NCI-H146 (cell line): ENCODE data around the gene GABPB1.
"Not testable (repeated sequence)": the region's sequence is repeated elsewhere in the genome, so short reads cannot be mapped to it uniquely, and the experiment has no call there.

Experiments used
- DNase-seq: peaks from one replicate; lab custom pipeline; 2025; lab: John Stamatoyannopoulos, UW

GABPB1 gene

GRCh38 chr15:50354838-50355618, at the start of gene GABPB1:
Gene GABPB1 (minus strand): TSS chr15:50355198. CDS start chr15:50309798, 45,400 bp downstream.
- peak; percentile 81 for DNase-seq

DNA sequence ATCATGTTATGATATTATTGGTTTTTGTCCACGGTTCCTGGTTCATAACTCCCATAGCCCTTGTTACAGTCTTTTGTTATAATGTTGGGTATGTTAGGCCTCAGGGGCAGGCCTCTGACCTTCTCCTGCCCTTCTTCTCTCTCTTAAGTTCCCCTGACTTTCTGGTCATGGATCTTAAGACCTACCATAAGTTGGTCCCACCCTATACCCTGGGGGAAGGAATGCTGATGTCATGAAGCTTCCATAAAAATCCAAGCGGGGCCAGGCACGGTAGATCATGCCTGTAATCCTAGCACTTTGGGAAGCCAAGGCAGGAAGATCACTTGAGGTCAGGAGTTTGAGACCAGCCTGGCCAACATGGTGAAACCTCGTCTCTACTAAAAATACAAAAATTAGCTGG, 36.6 kb upstream of the GABPB1 start:
- not testable (repeated sequence) for DNase-seq

GRCh38 chr15:50390554-50391264, 35.7 kb upstream of the GABPB1 start:
- DNase-seq: no peak

DNA sequence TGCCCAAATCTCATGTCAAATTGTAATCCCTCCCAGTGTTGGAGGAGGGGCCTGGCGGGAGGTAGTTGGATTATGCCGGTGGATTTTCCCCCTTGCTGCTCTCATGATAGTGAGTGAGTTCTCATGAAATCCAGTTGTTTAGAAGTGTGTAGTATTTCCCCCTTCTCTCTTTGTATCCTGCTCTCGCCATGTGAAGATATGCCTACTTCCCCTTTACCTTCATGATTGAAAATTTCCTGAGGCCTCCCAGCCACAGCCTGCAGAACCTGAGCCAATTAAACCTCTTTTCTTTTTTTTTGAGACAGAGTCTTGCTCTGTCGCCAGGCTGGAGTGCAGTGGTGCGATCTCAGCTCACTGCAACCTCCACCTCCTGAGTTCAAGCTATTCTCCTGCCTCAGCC, 27.4 kb upstream of the GABPB1 start:
- DNase-seq: not testable (repeated sequence)

GRCh38 chr15:50381438-50381837, 26.4 kb upstream of the GABPB1 start:
- no peak for DNase-seq

DNA sequence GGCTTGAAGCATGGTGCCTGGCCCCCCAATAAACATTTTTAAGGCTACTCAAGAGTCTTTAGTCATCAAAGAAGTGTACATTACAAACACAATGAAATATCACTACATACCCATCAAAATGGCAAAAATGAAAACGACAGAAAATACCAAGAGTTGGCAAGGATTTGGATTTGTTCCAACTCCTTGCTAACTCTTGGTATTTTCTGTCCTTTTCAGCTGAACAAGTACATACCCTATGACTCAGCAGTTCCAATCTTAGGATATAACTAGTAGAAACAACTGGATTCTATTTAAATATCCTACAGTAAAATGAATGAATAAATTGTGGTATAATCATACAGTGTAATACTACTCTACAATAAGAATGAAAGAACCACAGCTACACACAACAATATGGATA, 25.1 kb upstream of the GABPB1 start:
- DNase-seq: no peak

DNA sequence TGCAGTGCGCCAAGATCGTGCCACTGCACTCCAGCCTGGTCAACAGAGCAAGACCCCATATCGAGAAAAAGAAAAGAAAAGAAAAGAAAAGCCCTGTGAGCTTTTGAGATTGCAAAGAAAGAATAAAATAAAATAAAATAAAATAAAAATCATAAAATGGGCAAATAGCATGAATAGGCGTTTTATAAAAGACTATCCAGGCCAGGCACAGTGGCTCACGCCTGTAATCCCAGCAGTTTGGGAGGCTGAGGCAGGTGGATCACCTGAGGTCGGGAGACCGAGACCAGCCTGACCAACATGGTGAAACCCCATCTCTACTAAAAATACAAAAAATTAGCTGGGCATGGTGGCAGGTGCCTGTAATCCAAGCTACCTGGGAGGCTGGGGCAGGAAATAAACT, 24.4 kb upstream of the GABPB1 start:
- DNase-seq: not testable (repeated sequence)

- no peak for DNase-seq
Measured at GRCh38 chr15:50378776-50379175, 23.8 kb upstream of the GABPB1 start.

GRCh38 chr15:50377867-50378751, 23.1 kb upstream of the GABPB1 start:
- no peak for DNase-seq

- not testable (repeated sequence) for DNase-seq
Measured at GRCh38 chr15:50369564-50369963, 14.6 kb upstream of the GABPB1 start.

GRCh38 chr15:50365971-50366370, 11.0 kb upstream of the GABPB1 start:
- no peak for DNase-seq

- DNase-seq: no peak
Measured at GRCh38 chr15:50365570-50365969, 10.6 kb upstream of the GABPB1 start.

DNA sequence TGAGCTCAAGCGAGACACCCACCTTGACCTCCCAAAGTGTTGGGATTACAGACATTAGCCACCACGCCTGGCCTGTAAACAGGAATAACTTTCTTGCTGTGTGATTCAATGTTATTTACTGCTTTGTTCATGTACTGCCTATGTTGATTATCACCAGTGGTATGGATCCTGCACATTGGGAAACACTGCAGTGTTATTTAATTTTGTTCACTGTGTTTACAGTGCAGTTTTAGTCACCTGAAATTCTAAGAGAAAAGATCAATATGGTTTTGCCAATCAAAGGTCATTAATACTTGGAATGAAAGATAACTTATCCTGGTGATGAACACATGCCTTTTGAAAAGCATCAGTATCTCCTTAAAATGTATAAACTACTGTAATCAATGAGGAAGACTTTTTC, 8.6 kb upstream of the GABPB1 start:
- DNase-seq: no peak

GRCh38 chr15:50361756-50362155, 6.8 kb upstream of the GABPB1 start:
- no peak for DNase-seq

GRCh38 chr15:50358845-50359244, 3.8 kb upstream of the GABPB1 start:
- DNase-seq: peak; percentile 4

DNA sequence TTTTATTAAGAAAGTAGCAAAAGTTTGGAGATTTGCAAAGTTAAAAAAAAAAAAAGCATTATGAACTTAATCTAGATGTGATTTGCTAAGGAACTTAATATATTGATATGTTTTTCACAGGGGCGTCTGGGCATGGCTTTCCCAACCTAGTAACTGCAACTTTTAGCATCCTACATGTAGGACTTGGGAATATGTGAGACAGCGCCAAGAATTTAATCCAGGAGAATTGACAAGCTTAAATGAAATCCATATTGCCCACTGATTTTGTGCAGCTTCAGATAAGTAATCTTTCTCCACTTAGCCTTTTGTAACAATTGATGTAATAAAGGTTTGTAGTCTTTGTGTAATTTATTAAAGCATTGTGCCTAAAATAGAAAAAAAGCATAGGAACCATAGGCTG, 982 bp upstream of the GABPB1 start:
- peak; percentile 1 for DNase-seq

DNA sequence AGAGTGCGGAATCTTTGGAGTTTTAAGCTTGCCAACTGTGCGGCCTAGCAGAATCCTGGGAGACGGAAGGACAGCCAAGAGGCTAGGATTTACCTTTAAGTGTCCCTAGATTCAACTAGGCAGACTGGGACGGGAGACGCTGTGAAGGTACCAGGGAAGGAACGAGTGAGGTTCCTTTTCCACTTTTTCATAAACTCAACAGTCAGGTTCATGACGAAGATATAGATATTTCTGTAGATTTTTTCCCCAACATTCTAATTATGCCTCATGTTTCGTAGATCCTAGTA, 564 bp upstream of the GABPB1 start:
- DNase-seq: no peak

DNA sequence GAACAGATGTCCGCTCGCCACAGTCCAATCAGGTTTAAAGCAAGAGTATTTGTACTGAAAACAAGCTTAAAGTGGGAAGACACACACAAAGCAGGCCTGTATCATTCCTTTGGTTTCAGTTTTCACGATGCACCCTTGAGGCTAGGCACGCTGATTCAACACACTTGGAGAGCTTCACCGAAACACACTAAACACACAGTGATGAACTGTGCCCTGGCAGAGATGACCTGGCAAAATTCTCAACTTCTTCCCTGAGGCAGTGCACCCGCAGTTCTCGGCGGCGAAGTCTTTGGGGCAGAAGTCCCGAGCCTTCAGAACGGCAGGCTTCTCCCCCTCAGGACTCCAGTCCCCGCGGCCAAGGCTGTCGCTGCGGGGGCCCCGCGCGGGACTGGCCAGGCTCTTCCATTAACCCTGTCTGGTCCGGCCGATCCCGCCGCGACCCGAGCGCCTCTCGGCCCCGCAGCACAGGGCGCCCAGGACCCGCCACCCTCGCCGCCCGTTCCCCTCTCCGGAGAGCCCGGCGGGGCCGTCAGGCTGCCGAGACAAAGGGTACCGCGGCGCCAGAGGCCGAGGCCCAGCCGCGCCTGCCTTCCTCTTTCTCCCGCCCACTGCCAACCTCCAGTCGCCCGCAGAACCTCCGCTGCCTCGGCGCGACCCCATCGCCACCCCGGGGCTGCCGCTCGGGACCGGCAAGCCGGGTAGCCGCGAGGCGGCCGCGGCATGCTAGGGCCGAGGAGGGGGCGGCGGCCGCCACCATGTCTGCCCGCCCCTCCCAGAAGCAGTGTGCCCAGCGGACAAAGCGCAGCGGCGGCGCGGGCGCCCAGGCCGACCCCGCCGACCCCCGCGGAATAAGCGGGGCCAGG, 792 bp downstream of the GABPB1 start:
- DNase-seq: peak; percentile 55

DNA sequence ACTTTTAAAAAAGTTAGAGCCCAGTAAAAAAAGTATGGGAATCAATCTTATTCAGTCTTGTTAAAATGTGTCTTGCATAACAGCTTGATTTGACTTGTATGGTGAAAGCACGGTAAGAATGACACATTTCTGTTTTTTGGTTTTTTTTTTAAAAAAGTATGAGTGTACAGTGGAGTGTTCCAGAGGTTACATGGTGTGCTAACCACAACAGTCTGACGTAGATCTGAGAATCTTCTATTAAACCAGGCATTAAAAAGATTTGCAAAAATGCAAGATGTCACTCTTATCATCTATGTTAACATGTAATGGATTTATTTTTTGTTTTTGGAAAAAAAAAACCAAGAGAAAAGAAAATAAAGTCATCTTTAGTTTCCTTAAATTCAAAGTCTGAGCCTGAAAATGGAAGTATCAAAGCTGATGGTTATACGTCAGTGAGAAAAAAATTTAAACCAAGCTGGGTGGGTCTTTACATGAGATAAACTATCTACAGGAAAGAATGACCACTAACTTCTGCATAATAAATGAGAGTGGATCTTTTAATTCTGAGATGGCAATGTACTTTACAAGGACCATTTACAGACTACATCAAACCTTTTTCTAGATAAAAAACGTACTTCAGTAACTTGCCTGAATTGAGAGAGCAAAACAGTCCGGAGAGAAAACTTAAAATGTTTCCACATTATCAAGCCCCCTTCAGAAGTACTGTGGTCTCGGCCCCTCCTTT, 1.6 kb downstream of the GABPB1 start:
- DNase-seq: no peak

DNA sequence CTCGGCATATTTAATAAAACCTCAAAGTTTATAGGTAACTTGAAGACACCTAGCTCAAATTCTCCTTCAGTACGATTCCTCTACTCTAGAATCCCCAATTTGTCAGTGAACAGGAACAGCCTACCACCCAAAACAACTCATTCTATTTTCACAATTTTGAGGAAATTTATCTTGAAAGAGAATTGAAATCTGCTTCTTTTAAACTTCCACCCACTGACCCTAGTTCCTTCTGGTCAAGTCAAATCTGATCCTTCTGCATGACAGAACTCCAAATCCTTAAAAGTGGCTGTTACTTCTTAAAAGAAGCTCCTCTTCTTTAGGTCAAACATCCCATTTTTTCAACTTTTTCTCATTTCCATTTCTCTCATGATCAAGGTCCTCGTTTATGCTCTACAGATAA, 4.4 kb downstream of the GABPB1 start:
- no peak for DNase-seq

GRCh38 chr15:50345298-50345697, 9.7 kb downstream of the GABPB1 start:
- no peak for DNase-seq
